HepG2 (cell line): ENCODE measurements around the gene COMMD4. TPM values are rescaled to one million over a fixed set of nuclear protein-coding genes. Genes with fewer than 3 reads are reported as not detected.
"Not testable (repeated sequence)": the region's sequence is repeated elsewhere in the genome, so short reads cannot be mapped to it uniquely, and the experiment has no call there.

Source experiments
- ATAC-seq: fragments of 200-7000 bp; cut with Tn5 transposase; 3 replicates; pipeline ENCODE4 v1.9.1; 2020; ENCODE audit warnings: mild to moderate bottlenecking, moderate library complexity
- BruUV-seq: library from RNA; stranded (reverse); fragments of 400-500 nt; replicated peaks from 2 replicates; lab custom pipeline; 2021; lab: Mats Ljungman, UMichigan
- CTCF ChIA-PET: fragments of 300-600 bp; formaldehyde crosslinking; extraction: SDS; loops from one replicate; lab custom pipeline; 2021; ENCODE audit warnings: low total read pairs, inconsistent platforms, low intra/inter-chr PET ratio; lab: Yijun Ruan, JAX
- POLR2A ChIA-PET: fragments of 350-600 bp; sonication (Branson Sonifier 250); formaldehyde crosslinking; loops from one replicate; lab custom pipeline; 2020; ENCODE audit warnings: antibody characterized with exemption, inconsistent platforms; lab: Yijun Ruan, JAX
- DNase-seq: peaks from one replicate; pipeline ENCODE4 v3.0.0-alpha.2; 2015; ENCODE audit warnings: low spot score
- FAIRE-seq: peaks from 3 replicates; lab custom pipeline; 2011; peaks lifted over from hg19 to GRCh38; lab: Jason Lieb, UNC
- H2AFZ ChIP-seq: one replicate; pipeline ENCODE4 v1.6.1; 2011; ENCODE audit warnings: low read length, inconsistent platforms
- H3K27ac ChIP-seq: fragments of 300-600 bp; 3 replicates; pipeline ENCODE4 v1.8.0; 2011; ENCODE audit warnings: mixed run types, mild to moderate bottlenecking, mixed read lengths, low read length, inconsistent platforms; ENCODE audit not compliant: insufficient read depth; ENCODE audit errors: extremely low read length
- H3K27me3 ChIP-seq, 2 experiments: fragments of 200-600 bp in 1 of 2; 2 replicates in 1 of 2; 3 replicates in 1 of 2; pipeline versions ENCODE4 v1.6.0 to v1.8.0; 2011; ENCODE audit warnings: low read length in 2 of 2, mild to moderate bottlenecking in 2 of 2, moderate library complexity in 2 of 2, inconsistent platforms in 1 of 2; ENCODE audit not compliant: insufficient read depth in 2 of 2, control insufficient read depth in 1 of 2
- H3K36me3 ChIP-seq, 2 experiments: fragments of 200-600 bp in 1 of 2; replicated peaks in 1 of 2; 2 replicates in 1 of 2; 3 replicates in 1 of 2; pipeline versions ENCODE4 v1.5.1 to v1.8.0; 2011; ENCODE audit warnings: low read length in 2 of 2, inconsistent platforms in 1 of 2; ENCODE audit not compliant: insufficient read depth in 2 of 2, control insufficient read depth in 1 of 2
- H3K4me1 ChIP-seq: 2 replicates; pipeline ENCODE4 v1.5.1; 2012; ENCODE audit warnings: low read length, inconsistent platforms; ENCODE audit not compliant: insufficient read depth
- H3K4me2 ChIP-seq: 2 replicates; pipeline ENCODE4 v1.6.0; 2011; ENCODE audit warnings: low read depth, low read length, inconsistent platforms
- H3K4me3 ChIP-seq, 3 experiments: fragments of 200-600 bp in 1 of 3; sonication (generic), shearing (Covaris generic) in 1 of 3; replicated peaks in 1 of 3; 2 replicates each; pipeline ENCODE4 v1.5.1; 2011 to 2016; ENCODE audit warnings: low read length in 3 of 3, inconsistent platforms in 2 of 3, low read depth in 2 of 3, mild to moderate bottlenecking in 2 of 3, control low read depth in 1 of 3, mixed read lengths in 1 of 3; ENCODE audit not compliant: insufficient read depth in 1 of 3
- H3K79me2 ChIP-seq: one replicate; pipeline ENCODE4 v1.6.1; 2011; ENCODE audit warnings: low read length, inconsistent platforms; ENCODE audit not compliant: insufficient read depth
- H3K9ac ChIP-seq: 2 replicates; pipeline ENCODE4 v1.6.0; 2011; ENCODE audit warnings: mild to moderate bottlenecking, low read depth, low read length, inconsistent platforms; ENCODE audit not compliant: insufficient read depth
- H3K9me3 ChIP-seq: 2 replicates; pipeline ENCODE4 v1.5.1; 2012; ENCODE audit warnings: mild to moderate bottlenecking, low read length
- H4K20me1 ChIP-seq: 2 replicates; pipeline ENCODE4 v1.6.0; 2011; ENCODE audit warnings: inconsistent platforms, mild to moderate bottlenecking, low read length, moderate library complexity; ENCODE audit not compliant: insufficient read depth
- KDM1A ChIP-seq: IDR thresholded peaks from 2 replicates; pipeline ENCODE4 v1.6.1; 2016; ENCODE audit warnings: missing compliant biosample characterization
- SETDB1 ChIP-seq: sonication (generic); formaldehyde crosslinking; IDR thresholded peaks from 2 replicates; pipeline ENCODE4 v1.5.1; 2020; ENCODE audit warnings: missing genetic modification reagents, mild to moderate bottlenecking, borderline replicate concordance
- SMAD3 ChIP-seq: sonication (generic); formaldehyde crosslinking; IDR thresholded peaks from 2 replicates; pipeline ENCODE4 v1.4.0; 2020; ENCODE audit warnings: missing genetic modification reagents
- SRY ChIP-seq: sonication (generic); formaldehyde crosslinking; IDR thresholded peaks from 2 replicates; pipeline ENCODE4 v1.8.0; 2022; ENCODE audit warnings: mild to moderate bottlenecking, missing genetic modification reagents
- WIZ ChIP-seq: sonication (generic); formaldehyde crosslinking; IDR thresholded peaks from 2 replicates; pipeline ENCODE4 v1.5.1; 2020; ENCODE audit warnings: mild to moderate bottlenecking, missing genetic modification reagents
- ZBTB7B ChIP-seq: sonication (generic); formaldehyde crosslinking; IDR thresholded peaks from 2 replicates; pipeline ENCODE4 v1.4.0; 2020; ENCODE audit warnings: missing genetic modification reagents
- ZNF224 ChIP-seq: sonication (generic); formaldehyde crosslinking; IDR thresholded peaks from 2 replicates; pipeline ENCODE4 v1.5.0; 2020; ENCODE audit warnings: mild to moderate bottlenecking, missing genetic modification reagents
- ZNF441 ChIP-seq: sonication (generic); formaldehyde crosslinking; IDR thresholded peaks from 2 replicates; pipeline ENCODE4 v1.7.0; 2021; ENCODE audit warnings: missing genetic modification reagents, borderline replicate concordance
- ZNF501 ChIP-seq: sonication (generic); formaldehyde crosslinking; IDR thresholded peaks from 2 replicates; pipeline ENCODE4 v1.5.1; 2020; ENCODE audit warnings: mild to moderate bottlenecking, moderate library complexity, missing genetic modification reagents
- ZNF552 ChIP-seq: sonication (generic); formaldehyde crosslinking; IDR thresholded peaks from 2 replicates; pipeline ENCODE4 v1.9.0; 2022; ENCODE audit warnings: missing genetic modification reagents, mild to moderate bottlenecking, borderline replicate concordance
- ZNF652 ChIP-seq: IDR thresholded peaks from 2 replicates; pipeline ENCODE4 v1.6.1; 2016; ENCODE audit warnings: low read depth, borderline replicate concordance
- ZNF724P ChIP-seq: sonication (generic); formaldehyde crosslinking; IDR thresholded peaks from 2 replicates; pipeline ENCODE4 v1.8.0; 2022; ENCODE audit warnings: missing genetic modification reagents, borderline replicate concordance
- WGBS: methylation state at CpG from one replicate; pipeline ENCODE4 v1.1.6; 2017; ENCODE audit warnings: low lambda C conversion rate; 5-methylcytosine and 5-hydroxymethylcytosine counted together
- in situ Hi-C: cut with HindIII; loops from 2 replicates; pipeline ENCODE4 v1.10.0; 2017; ENCODE audit warnings: low pct_unique_long_range_greater_than_20kb; ENCODE audit not compliant: extremely low pct_ligation_motif_present
- intact Hi-C: fragments of 100-400 bp; cut with micrococcal nuclease; formaldehyde crosslinking; loops from one replicate; pipeline ENCODE4 v1.10.0; 2022; ENCODE audit not compliant: unreplicated experiment
- polyA plus RNA-seq, 8 experiments: library from polyadenylated mRNA; depleted of rRNA in 3 of 8; stranded (reverse) in 7 of 8; unstranded in 1 of 8; fragments of >200 nt; fragmentation: Illumina TruSeq in 4 of 8; extraction: Trizol in 4 of 8; gene quantifications; 2 replicates each; pipeline versions ENCODE4 v1.2.1 to v1.2.3, GENCODE V29; 2011 to 2016; ENCODE audit warnings: low read depth in 4 of 8, missing spikeins in 1 of 8, mixed read lengths in 1 of 8; ENCODE audit not compliant: insufficient read depth in 1 of 8
- total RNA-seq, 5 experiments: library from RNA; depleted of rRNA; stranded (reverse); fragments of >200 nt; fragmentation: Illumina TruSeq; extraction: Trizol; gene quantifications; 2 replicates each; pipeline ENCODE4 v1.2.3, GENCODE V29; 2016; ENCODE audit warnings: low read depth in 1 of 5
- TF ChIP-seq, protein P1 (sequence below): sonication (generic); formaldehyde crosslinking; IDR thresholded peaks from 2 replicates; pipeline ENCODE4 v1.5.1; 2020; ENCODE audit warnings: mild to moderate bottlenecking, missing genetic modification reagents
- TF ChIP-seq, protein P2 (sequence below): sonication (generic); formaldehyde crosslinking; IDR thresholded peaks from 2 replicates; pipeline ENCODE4 v1.8.1; 2022; ENCODE audit warnings: mild to moderate bottlenecking, missing genetic modification reagents

The COMMD4 gene
- total and polyA plus RNA-seq, 2 of the 13 experiments (the other 11 are each of a cell fraction or from before 2014, with no cell fraction given): 45.8 to 89.9 TPM

DNA sequence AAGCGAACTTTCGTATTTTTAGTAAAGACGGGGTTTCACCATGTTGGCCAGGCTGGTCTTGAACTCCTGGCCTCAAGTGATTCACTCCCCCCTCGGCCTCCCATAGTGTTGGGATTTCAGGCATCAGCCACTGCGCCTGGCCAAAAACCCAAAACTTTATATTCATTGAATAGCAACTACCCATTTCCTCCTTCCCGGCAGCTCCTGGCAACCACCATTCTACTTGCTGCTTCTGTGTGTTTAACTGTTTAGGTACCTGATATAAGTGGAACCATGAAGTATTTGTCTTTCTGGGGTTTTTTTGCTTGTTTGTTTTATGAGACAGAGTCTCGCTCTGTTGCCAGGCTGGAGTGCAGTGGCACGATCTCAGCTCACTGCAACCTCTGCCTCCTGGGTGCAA, 8.1 kb downstream of the COMMD4 start:
- H3K27me3 ChIP-seq, H4K20me1 ChIP-seq, FAIRE-seq, CTCF ChIA-PET, H3K27ac ChIP-seq, intact Hi-C loops, H3K4me2 ChIP-seq, BruUV-seq, ATAC-seq, in situ Hi-C loops, H3K79me2 ChIP-seq, H3K9me3 ChIP-seq, H3K4me3 ChIP-seq, H3K9ac ChIP-seq, H2AFZ ChIP-seq, H3K36me3 ChIP-seq, DNase-seq: not testable (repeated sequence)
- peaks cover 11% of the 10 kb centered on the region for H3K4me1 ChIP-seq
- WGBS: 63% methylated on average over 8 of the region's 8 CpGs
- POLR2A ChIA-PET: interaction anchor here (0.8 kb wide), 1 partner anchor 9 kb away, joined by 3 read pairs; no protein-coding TSS in a partner anchor
- TF ChIP-seq ZNF652 (CRISPR knock-in tag): peak; percentile 79

DNA sequence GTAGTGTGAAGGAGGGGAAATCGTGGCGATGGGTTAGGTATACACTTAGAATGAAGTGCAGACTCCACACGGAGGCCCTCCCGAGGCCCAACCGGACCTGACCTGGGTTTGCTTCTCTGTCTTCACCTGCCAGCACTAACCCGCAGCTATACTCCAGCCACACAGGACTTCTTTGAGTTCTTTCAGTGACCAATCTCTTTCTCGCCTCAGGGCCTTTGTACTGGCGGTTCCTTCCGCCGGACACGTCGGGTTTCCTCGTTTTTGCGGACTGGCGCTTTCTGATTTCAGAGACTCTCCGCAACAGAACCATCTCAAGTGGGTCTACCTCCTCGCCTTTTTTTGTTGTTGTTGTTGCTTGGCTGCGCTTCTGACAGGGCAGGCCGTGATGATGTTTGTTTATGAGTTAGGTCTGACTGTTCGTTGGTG, 10.9 kb downstream of the COMMD4 start, which contains the start of gene NEIL1:
Gene NEIL1 (plus strand): TSS at position 244 of the 426 bp plus-strand sequence. CDS start 1,867 bp downstream, outside the sequence.
- peak; percentile 11 for ATAC-seq
- BruUV-seq: TSS peak; percentile 55
- Histone ChIP-seq H3K36me3 (no peaks in the 10 kb centered on the region), H4K20me1 (no peaks in the 10 kb centered on the region), H3K27me3 (no peaks in the 10 kb centered on the region), H3K79me2 (no peaks in the 10 kb centered on the region), H3K9me3 (no peaks in the 10 kb centered on the region), H3K9ac (peak within 1 kb of the TSS; percentile 81), H3K27ac (peak within 1 kb of the TSS; percentile 47), H3K4me3 (peak within 1 kb of the TSS; percentile 70 to 96 (median 94)), H3K4me1 (peaks cover 12% of the 10 kb centered on the region), H3K4me2 (peak within 1 kb of the TSS; percentile 94), H2AFZ (peak within 1 kb of the TSS; percentile 80)
- no peak for DNase-seq
- in situ Hi-C loops (no loop called here), intact Hi-C loops (loop anchor here (1.0 kb wide), 1 partner anchor 20 kb away; no protein-coding TSS in a partner anchor)
- WGBS: 10% methylated on average over 18 of the region's 20 CpGs
- POLR2A ChIA-PET: interaction anchor here (1.1 to 2.4 kb wide), 4 partner anchors 12 to 105 kb away, joined by 3 to 42 read pairs (median 6); partner anchors contain the start of genes COMMD4, MAN2C1 and SIN3A
- FAIRE-seq: no peak
- CTCF ChIA-PET: no interaction called here
- TF ChIP-seq ZNF724P (CRISPR knock-in tag) (0 out of 2 replicates have a peak, but pooled peaks have one; percentile 0), ZNF552 (CRISPR knock-in tag) (0 out of 2 replicates have a peak, but pooled peaks have one; percentile 12), ZNF501 (CRISPR knock-in tag) (peak; percentile 39; the same call in 1 of the 2 replicates), WIZ (0 out of 2 replicates have a peak, but pooled peaks have one; percentile 26), SMAD3 (CRISPR knock-in tag) (0 out of 2 replicates have a peak, but pooled peaks have one; percentile 17), ZNF224 (CRISPR knock-in tag) (no peak), SETDB1 (CRISPR knock-in tag) (no peak), ZBTB7B (CRISPR knock-in tag) (no peak), SRY (CRISPR knock-in tag) (no peak), KDM1A (CRISPR knock-in tag) (0 out of 2 replicates have a peak, but pooled peaks have one; percentile 15), ZNF441 (CRISPR knock-in tag) (0 out of 2 replicates have a peak, but pooled peaks have one; percentile 24)
- TF ChIP-seq, protein P1, sequence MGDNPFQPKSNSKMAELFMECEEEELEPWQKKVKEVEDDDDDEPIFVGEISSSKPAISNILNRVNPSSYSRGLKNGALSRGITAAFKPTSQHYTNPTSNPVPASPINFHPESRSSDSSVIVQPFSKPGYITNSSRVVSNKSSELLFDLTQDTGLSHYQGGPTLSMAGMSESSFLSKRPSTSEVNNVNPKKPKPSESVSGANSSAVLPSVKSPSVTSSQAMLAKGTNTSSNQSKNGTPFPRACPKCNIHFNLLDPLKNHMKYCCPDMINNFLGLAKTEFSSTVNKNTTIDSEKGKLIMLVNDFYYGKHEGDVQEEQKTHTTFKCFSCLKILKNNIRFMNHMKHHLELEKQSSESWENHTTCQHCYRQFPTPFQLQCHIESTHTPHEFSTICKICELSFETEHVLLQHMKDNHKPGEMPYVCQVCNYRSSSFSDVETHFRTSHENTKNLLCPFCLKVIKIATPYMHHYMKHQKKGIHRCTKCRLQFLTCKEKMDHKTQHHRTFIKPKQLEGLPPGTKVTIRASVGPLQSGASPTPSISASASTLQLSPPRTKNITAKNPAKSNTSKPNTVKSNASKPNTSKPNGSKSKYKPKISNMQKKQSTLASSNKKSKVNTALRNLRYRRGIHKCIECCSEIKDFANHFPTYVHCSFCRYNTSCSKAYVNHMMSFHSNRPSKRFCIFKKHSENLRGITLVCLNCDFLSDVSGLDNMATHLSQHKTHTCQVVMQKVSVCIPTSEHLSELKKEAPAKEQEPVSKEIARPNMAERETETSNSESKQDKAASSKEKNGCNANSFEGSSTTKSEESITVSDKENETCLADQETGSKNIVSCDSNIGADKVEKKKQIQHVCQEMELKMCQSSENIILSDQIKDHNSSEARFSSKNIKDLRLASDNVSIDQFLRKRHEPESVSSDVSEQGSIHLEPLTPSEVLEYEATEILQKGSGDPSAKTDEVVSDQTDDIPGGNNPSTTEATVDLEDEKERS (CRISPR knock-in tag): peak; percentile 40; the same call in 1 of the 2 replicates
- TF ChIP-seq, protein P2, sequence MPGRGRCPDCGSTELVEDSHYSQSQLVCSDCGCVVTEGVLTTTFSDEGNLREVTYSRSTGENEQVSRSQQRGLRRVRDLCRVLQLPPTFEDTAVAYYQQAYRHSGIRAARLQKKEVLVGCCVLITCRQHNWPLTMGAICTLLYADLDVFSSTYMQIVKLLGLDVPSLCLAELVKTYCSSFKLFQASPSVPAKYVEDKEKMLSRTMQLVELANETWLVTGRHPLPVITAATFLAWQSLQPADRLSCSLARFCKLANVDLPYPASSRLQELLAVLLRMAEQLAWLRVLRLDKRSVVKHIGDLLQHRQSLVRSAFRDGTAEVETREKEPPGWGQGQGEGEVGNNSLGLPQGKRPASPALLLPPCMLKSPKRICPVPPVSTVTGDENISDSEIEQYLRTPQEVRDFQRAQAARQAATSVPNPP (CRISPR knock-in tag): 0 out of 2 replicates have a peak, but pooled peaks have one; percentile 21
